Type B pancreatic cell (in vitro differentiated cells): Measurements from ENCODE around the gene COL4A2. TPM values are rescaled to one million over a fixed set of nuclear protein-coding genes. Genes with fewer than 3 reads are reported as not detected.

Experiments used
- DNase-seq: peaks from one replicate; pipeline ENCODE4 v3.0.0; 2021; ENCODE audit warnings: mixed read lengths; ENCODE audit not compliant: unreplicated experiment; ENCODE audit errors: extremely low spot score
- H3K27ac Mint-ChIP-seq: 2 replicates; pipeline ENCODE4 v1.8.0; 2021; ENCODE audit warnings: mild to moderate bottlenecking, mixed read lengths
- H3K27me3 Mint-ChIP-seq: 2 replicates; pipeline ENCODE4 v1.8.0; 2021; ENCODE audit warnings: mixed read lengths
- H3K36me3 Mint-ChIP-seq: 2 replicates; pipeline ENCODE4 v1.8.0; 2021; ENCODE audit warnings: mixed read lengths
- H3K4me1 Mint-ChIP-seq: one replicate; pipeline ENCODE4 v1.8.0; 2021; ENCODE audit warnings: mixed read lengths; ENCODE audit not compliant: unreplicated experiment
- H3K4me3 Mint-ChIP-seq: 2 replicates; pipeline ENCODE4 v1.8.0; 2021; ENCODE audit warnings: mild to moderate bottlenecking, mixed read lengths
- H3K9me3 Mint-ChIP-seq: 2 replicates; pipeline ENCODE4 v1.8.0; 2021; ENCODE audit warnings: mixed read lengths
- total RNA-seq: library from RNA; stranded (reverse); gene quantifications from 2 replicates; pipeline ENCODE4 v1.2.1, GENCODE V29; 2021; ENCODE audit warnings: low replicate concordance
- TF ChIP-seq, protein P1 (sequence below): fragments of 200-600 bp; sonication (generic); conservative IDR thresholded peaks from 2 replicates; pipeline ENCODE4 v1.5.0; 2021; ENCODE audit warnings: antibody characterized with exemption, mild to moderate bottlenecking

Gene COL4A2
- total RNA-seq, 1 donor from 2014 or later, result 145 TPM

- H3K4me1 Mint-ChIP-seq, result peaks cover 27% of the 10 kb centered on the region
- H3K9me3 Mint-ChIP-seq, result no peaks in the 10 kb centered on the region
- no peaks in the 10 kb centered on the region for H3K27me3 Mint-ChIP-seq
- TF ChIP-seq, protein P1, sequence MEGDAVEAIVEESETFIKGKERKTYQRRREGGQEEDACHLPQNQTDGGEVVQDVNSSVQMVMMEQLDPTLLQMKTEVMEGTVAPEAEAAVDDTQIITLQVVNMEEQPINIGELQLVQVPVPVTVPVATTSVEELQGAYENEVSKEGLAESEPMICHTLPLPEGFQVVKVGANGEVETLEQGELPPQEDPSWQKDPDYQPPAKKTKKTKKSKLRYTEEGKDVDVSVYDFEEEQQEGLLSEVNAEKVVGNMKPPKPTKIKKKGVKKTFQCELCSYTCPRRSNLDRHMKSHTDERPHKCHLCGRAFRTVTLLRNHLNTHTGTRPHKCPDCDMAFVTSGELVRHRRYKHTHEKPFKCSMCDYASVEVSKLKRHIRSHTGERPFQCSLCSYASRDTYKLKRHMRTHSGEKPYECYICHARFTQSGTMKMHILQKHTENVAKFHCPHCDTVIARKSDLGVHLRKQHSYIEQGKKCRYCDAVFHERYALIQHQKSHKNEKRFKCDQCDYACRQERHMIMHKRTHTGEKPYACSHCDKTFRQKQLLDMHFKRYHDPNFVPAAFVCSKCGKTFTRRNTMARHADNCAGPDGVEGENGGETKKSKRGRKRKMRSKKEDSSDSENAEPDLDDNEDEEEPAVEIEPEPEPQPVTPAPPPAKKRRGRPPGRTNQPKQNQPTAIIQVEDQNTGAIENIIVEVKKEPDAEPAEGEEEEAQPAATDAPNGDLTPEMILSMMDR, result no peak
- H3K36me3 Mint-ChIP-seq, result peaks cover 14% of the 10 kb centered on the region
- DNase-seq, result no peak
- no peak overlapping the region for H3K4me3 Mint-ChIP-seq
- H3K27ac Mint-ChIP-seq, result no peak overlapping the region
Measured at GRCh38 chr13:110446575-110446890, 139.4 kb downstream of the COL4A2 start.

DNA sequence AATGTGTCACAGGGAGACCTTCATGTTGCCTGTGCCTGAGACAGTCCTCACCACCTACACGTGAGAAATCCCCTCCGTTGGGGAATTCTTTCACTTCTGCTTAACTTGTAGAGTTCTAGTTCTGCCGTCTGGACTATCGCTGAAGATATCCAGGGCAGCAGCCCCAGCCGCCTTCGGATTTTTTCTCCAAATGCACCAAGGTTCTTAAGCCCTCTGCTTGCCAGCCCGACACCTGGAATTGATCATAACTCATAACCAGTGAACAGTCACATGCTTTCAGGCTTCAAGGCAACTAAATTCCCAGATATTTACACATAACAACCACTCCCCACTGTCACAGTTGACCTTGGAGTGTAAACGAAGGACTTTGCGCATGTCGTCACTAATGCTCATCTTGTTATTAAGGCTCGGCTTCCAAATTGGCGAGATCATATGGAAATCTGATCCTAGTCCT lies 140.0 kb downstream of the COL4A2 start:
- no peaks in the 10 kb centered on the region for H3K27me3 Mint-ChIP-seq
- no peaks in the 10 kb centered on the region for H3K9me3 Mint-ChIP-seq
- no peak overlapping the region for H3K4me3 Mint-ChIP-seq
- H3K27ac Mint-ChIP-seq, result no peak overlapping the region
- H3K36me3 Mint-ChIP-seq, result peaks cover 14% of the 10 kb centered on the region
- DNase-seq, result no peak
- TF ChIP-seq, protein P1, result no peak
- H3K4me1 Mint-ChIP-seq, result peaks cover 25% of the 10 kb centered on the region

DNA sequence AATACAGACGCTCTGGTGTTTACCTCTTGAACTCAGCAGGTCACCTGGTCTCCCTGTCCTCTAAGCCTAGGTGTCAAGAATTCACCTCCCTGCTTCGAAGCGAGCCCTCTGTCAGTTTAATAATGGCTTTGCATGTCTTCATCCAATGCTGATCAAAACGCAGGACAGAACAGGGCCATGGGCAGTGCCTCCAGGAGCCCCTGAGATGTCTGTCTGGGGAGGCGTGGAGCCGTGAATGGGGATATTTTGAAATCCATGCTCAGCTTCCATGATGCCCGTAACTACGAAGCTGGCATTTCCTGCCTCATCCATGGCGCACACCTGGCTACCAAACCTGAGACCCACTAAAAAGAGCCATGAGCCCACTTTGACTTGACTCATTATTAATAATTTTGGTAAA lies 140.7 kb downstream of the COL4A2 start:
- Mint-ChIP-seq H3K9me3 (no peaks in the 10 kb centered on the region), H3K27ac (no peak overlapping the region), H3K4me3 (no peak overlapping the region), H3K36me3 (peaks cover 14% of the 10 kb centered on the region), H3K27me3 (no peaks in the 10 kb centered on the region), H3K4me1 (peaks cover 22% of the 10 kb centered on the region)
- DNase-seq, result no peak
- TF ChIP-seq, protein P1, result no peak

DNA sequence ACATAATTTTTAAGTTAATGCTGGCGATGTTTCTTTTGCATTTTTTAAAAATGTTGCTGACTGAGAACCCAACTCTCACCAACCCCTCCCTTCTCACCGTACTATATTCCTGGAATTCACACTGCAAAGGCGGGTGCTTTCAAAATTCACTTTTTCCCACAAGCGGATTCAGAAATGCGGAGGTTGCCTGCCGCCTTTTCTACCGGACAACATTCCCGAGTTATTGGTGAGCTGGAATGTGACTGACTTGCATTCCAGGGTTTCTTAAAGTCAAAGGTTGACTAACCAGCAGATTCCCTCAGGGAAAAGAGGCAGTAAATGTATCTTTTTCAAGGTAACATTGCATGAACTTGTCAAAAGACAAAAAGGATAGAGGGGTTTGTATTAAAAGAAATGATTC lies 141.1 kb downstream of the COL4A2 start:
- Mint-ChIP-seq H3K4me3 (no peak overlapping the region), H3K36me3 (peaks cover 14% of the 10 kb centered on the region), H3K9me3 (no peaks in the 10 kb centered on the region), H3K27ac (peak overlapping the region; percentile 30), H3K4me1 (peaks cover 22% of the 10 kb centered on the region), H3K27me3 (no peaks in the 10 kb centered on the region)
- TF ChIP-seq, protein P1, result no peak
- DNase-seq, result no peak

- Mint-ChIP-seq H3K36me3 (peaks cover 14% of the 10 kb centered on the region), H3K27ac (peak overlapping the region; percentile 30), H3K27me3 (no peaks in the 10 kb centered on the region), H3K9me3 (no peaks in the 10 kb centered on the region), H3K4me1 (peaks cover 22% of the 10 kb centered on the region), H3K4me3 (no peak overlapping the region)
- TF ChIP-seq, protein P1, result no peak
- no peak for DNase-seq
Measured at GRCh38 chr13:110448677-110449076, 141.6 kb downstream of the COL4A2 start.
